Sigmoid colon (tissue), 7 donors: ENCODE results near the gene C1QTNF9B. TPM values are rescaled to one million over a fixed set of nuclear protein-coding genes. Genes with fewer than 3 reads are reported as not detected.
"Not testable (repeated sequence)": the region's sequence is repeated elsewhere in the genome, so short reads cannot be mapped to it uniquely, and the experiment has no call there.

Experiments
- DNase-seq: peaks from one replicate; pipeline ENCODE4 v3.0.0-alpha.2; 2019
- H3K27ac ChIP-seq, 4 donors: fragments of 200-600 bp; sonication (generic); one replicate each; pipeline ENCODE4 v1.5.1; 2016 to 2019; ENCODE audit warnings: mild to moderate bottlenecking in 1 of 4
- H3K27me3 ChIP-seq, 3 donors: fragments of 200-600 bp; sonication (generic); one replicate each; pipeline ENCODE4 v1.5.1; 2019; ENCODE audit warnings: mild to moderate bottlenecking in 1 of 3
- H3K36me3 ChIP-seq, 4 donors: fragments of 200-600 bp; sonication (generic); one replicate each; pipeline ENCODE4 v1.5.1; 2016 to 2019
- H3K4me1 ChIP-seq, 4 donors: fragments of 200-600 bp; sonication (generic); one replicate each; pipeline ENCODE4 v1.5.1; 2017 to 2019
- H3K4me3 ChIP-seq, 4 donors: fragments of 200-600 bp; sonication (generic); one replicate each; pipeline ENCODE4 v1.5.1; 2017 to 2019; ENCODE audit warnings: mild to moderate bottlenecking in 2 of 4, moderate library complexity in 1 of 4
- H3K9me3 ChIP-seq, 4 donors: fragments of 200-600 bp in 3 of 4; sonication (generic) in 3 of 4; one replicate each; pipeline versions ENCODE4 v1.5.1 to v1.6.1; 2013 to 2019
- EP300 ChIP-seq, 4 donors: sonication (generic); formaldehyde crosslinking; IDR thresholded peaks; one replicate each; pipeline ENCODE4 v1.6.1; 2017; ENCODE audit warnings: antibody characterized with exemption in 4 of 4
- POLR2A ChIP-seq, 2 donors: fragments of 450-650 bp; IDR thresholded peaks; one replicate each; pipeline ENCODE4 v1.6.1; 2016; ENCODE audit warnings: antibody characterized with exemption in 2 of 2, mild to moderate bottlenecking in 2 of 2, moderate library complexity in 2 of 2
- POLR2AphosphoS5 ChIP-seq, 4 donors: sonication (generic); formaldehyde crosslinking; IDR thresholded peaks; one replicate each; pipeline ENCODE4 v1.6.1; 2017; ENCODE audit warnings: antibody characterized with exemption in 4 of 4
- WGBS, 2 donors: extraction: QIAGEN DNeasy Blood & Tissue Kit; methylation state at CpG; one replicate each; pipeline ENCODE4 v1.1.7; 2013; 5-methylcytosine and 5-hydroxymethylcytosine counted together
- intact Hi-C: fragments of 100-400 bp; cut with DNase I; formaldehyde crosslinking; loops from one replicate; pipeline ENCODE4 v1.15.1; 2023
- polyA plus RNA-seq, 3 donors: library from polyadenylated mRNA; stranded (reverse); fragments of 200-250 nt; gene quantifications; one replicate each; pipeline ENCODE4 v1.2.3, GENCODE V29; 2013
- total RNA-seq, 4 donors: library from RNA; depleted of rRNA; stranded (reverse); fragments of >200 nt; gene quantifications; one replicate each; pipeline ENCODE4 v1.1.0, GENCODE V29; 2016
- TF ChIP-seq, protein P1 (sequence below), 4 experiments: fragments of 450-650 bp in 3 of 4; fragments of 200-600 bp in 1 of 4; IDR thresholded peaks; one replicate each; pipeline ENCODE4 v1.5.1; 2016 to 2019; ENCODE audit warnings: antibody characterized with exemption in 4 of 4, mild to moderate bottlenecking in 3 of 4, moderate library complexity in 2 of 4
- donor health status: healthy with polysubstance abuse.
- donor health status: Bipolar disorder and iron deficiency.
- donor health status: healthy.

The C1QTNF9B gene
- total RNA-seq = not detected
- polyA plus RNA-seq = under 1 TPM in 1 of 3 donors, not detected in 2; 0.13 TPM

- peaks cover 2 to 12% (median 3%) of the 10 kb centered on the region in 3 donors for H3K27me3 ChIP-seq
- intact Hi-C loops = not testable (repeated sequence)
These were observed at the start of gene C1QTNF9B for GRCh38 chr13:23897452-23897919. TSS of gene C1QTNF9B (minus strand) at chr13:23897502.

DNA sequence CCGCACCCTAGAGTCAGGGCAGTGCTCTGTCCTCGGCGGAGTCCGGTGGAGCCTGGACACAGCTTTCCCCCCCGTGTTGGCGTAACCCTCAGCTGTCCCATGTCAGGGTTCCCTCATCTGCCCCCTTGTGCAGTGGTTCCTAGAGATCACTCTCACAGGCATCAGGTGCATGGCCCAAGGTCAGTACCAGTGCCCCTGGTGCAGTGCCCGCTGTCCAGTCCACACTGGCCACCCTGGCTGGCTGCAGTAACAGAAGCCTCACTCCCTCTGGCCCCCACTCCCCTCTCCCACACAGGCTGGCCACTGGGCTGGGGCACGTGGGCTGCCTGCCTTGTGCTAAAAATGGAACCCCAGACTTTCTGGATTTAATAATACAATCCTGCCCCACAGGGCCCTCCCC is 49.6 kb upstream of the C1QTNF9B start:
- Histone ChIP-seq H3K9me3 (no peaks in the 10 kb centered on the region), H3K4me3 (no peak overlapping the region), H3K36me3 (no peaks in the 10 kb centered on the region), H3K4me1 (no peaks in the 10 kb centered on the region), H3K27ac (no peak overlapping the region), H3K27me3 (peaks cover 0 to 6% (median 6%) of the 10 kb centered on the region in 3 donors)
- intact Hi-C loops = no loop called here
- no peak for TF ChIP-seq POLR2AphosphoS5 (IDR thresholded peaks at IDR 0.05)
- TF ChIP-seq, protein P1, sequence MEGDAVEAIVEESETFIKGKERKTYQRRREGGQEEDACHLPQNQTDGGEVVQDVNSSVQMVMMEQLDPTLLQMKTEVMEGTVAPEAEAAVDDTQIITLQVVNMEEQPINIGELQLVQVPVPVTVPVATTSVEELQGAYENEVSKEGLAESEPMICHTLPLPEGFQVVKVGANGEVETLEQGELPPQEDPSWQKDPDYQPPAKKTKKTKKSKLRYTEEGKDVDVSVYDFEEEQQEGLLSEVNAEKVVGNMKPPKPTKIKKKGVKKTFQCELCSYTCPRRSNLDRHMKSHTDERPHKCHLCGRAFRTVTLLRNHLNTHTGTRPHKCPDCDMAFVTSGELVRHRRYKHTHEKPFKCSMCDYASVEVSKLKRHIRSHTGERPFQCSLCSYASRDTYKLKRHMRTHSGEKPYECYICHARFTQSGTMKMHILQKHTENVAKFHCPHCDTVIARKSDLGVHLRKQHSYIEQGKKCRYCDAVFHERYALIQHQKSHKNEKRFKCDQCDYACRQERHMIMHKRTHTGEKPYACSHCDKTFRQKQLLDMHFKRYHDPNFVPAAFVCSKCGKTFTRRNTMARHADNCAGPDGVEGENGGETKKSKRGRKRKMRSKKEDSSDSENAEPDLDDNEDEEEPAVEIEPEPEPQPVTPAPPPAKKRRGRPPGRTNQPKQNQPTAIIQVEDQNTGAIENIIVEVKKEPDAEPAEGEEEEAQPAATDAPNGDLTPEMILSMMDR (IDR thresholded peaks at IDR 0.05) = no peak
- no peak for TF ChIP-seq POLR2A (IDR thresholded peaks at IDR 0.05)
- no peak for TF ChIP-seq EP300 (IDR thresholded peaks at IDR 0.05)
- no peak for DNase-seq
- 91 to 92% methylated on average over 8 of the region's 8 CpGs for WGBS, 2 donors

More at GRCh38 chr13:23897452-23897919, at the start of gene C1QTNF9B:
- H3K4me3 ChIP-seq, DNase-seq, H3K9me3 ChIP-seq, H3K36me3 ChIP-seq: not testable (repeated sequence)
- TF ChIP-seq POLR2AphosphoS5 (IDR thresholded peaks at IDR 0.05) = peak; percentile 51 to 94 (median 82)
- 74 to 77% methylated on average over 3 of the region's 3 CpGs for WGBS, 2 donors
- peaks cover 0 to 15% (median 5%) of the 10 kb centered on the region in 4 donors for H3K4me1 ChIP-seq
- H3K27ac ChIP-seq = peak within 1 kb of the TSS in 2 of 4 donors; percentile 25 to 34

DNA sequence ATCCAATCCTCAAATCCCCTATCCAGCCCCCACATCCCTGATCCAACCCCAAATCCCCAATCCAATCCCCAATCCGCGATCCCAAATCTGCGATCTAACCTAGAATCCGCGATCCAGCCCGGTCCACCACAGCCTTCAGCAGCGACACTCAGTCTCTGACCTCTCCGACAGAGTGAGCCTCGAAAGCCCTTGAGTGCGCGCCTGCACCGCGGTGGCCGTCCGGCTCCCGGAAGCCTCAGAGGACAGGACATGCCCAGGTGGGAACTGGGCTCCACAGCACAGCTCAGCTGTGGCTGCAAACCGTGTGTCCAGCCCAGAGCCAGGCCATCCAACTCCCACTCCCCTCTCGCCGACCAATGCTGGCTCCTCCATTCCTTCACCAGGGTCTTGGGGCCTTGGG is 48.8 kb upstream of the C1QTNF9B start:
- DNase-seq = no peak
- no peak overlapping the region for H3K4me3 ChIP-seq
- H3K4me1 ChIP-seq = no peaks in the 10 kb centered on the region
- 82% methylated on average over 19 of the region's 19 CpGs for WGBS, 2 donors
- intact Hi-C loops = no loop called here
- peaks cover 0 to 6% (median 6%) of the 10 kb centered on the region in 3 donors for H3K27me3 ChIP-seq
- TF ChIP-seq, protein P1 (IDR thresholded peaks at IDR 0.05) = no peak
- TF ChIP-seq EP300 (IDR thresholded peaks at IDR 0.05) (no peak), POLR2AphosphoS5 (IDR thresholded peaks at IDR 0.05) (no peak)
- no peaks in the 10 kb centered on the region for H3K36me3 ChIP-seq
- H3K27ac ChIP-seq = no peak overlapping the region
- H3K9me3 ChIP-seq = no peaks in the 10 kb centered on the region

GRCh38 chr13:23945612-23946011 is 48.3 kb upstream of the C1QTNF9B start:
- 78 to 80% methylated on average over 28 of the region's 28 CpGs for WGBS, 2 donors
- intact Hi-C loops = no loop called here
- H3K27me3 ChIP-seq = peaks cover 0 to 6% (median 6%) of the 10 kb centered on the region in 3 donors
- H3K36me3 ChIP-seq = no peaks in the 10 kb centered on the region
- no peak overlapping the region for H3K27ac ChIP-seq
- no peak for DNase-seq
- H3K4me3 ChIP-seq = no peak overlapping the region
- TF ChIP-seq POLR2A (IDR thresholded peaks at IDR 0.05) = no peak
- TF ChIP-seq EP300 (IDR thresholded peaks at IDR 0.05) = no peak
- TF ChIP-seq, protein P1 (IDR thresholded peaks at IDR 0.05) = no peak
- no peak for TF ChIP-seq POLR2AphosphoS5 (IDR thresholded peaks at IDR 0.05)
- no peaks in the 10 kb centered on the region for H3K4me1 ChIP-seq
- H3K9me3 ChIP-seq = no peaks in the 10 kb centered on the region

GRCh38 chr13:23941211-23941610 is 43.9 kb upstream of the C1QTNF9B start:
- H3K4me1 ChIP-seq = no peaks in the 10 kb centered on the region
- no peaks in the 10 kb centered on the region for H3K9me3 ChIP-seq
- DNase-seq = no peak
- H3K27ac ChIP-seq = no peak overlapping the region
- TF ChIP-seq POLR2AphosphoS5 (IDR thresholded peaks at IDR 0.05) (no peak), POLR2A (IDR thresholded peaks at IDR 0.05) (no peak)
- TF ChIP-seq, protein P1 (IDR thresholded peaks at IDR 0.05) = no peak
- no peak overlapping the region for H3K4me3 ChIP-seq
- peaks cover 0 to 3% (median 0%) of the 10 kb centered on the region in 3 donors for H3K27me3 ChIP-seq
- no peaks in the 10 kb centered on the region for H3K36me3 ChIP-seq
- WGBS, 2 donors = 78 to 79% methylated on average over 3 of the region's 3 CpGs
- intact Hi-C loops = no loop called here

GRCh38 chr13:23939666-23940065 is 42.4 kb upstream of the C1QTNF9B start:
- DNase-seq, H3K27ac ChIP-seq, H3K27me3 ChIP-seq, H3K9me3 ChIP-seq, H3K36me3 ChIP-seq, H3K4me1 ChIP-seq, intact Hi-C loops, H3K4me3 ChIP-seq: not testable (repeated sequence)
- 51 to 63% methylated on average over 3 of the region's 3 CpGs for WGBS, 2 donors
